Activated gamma-delta T cell (primary cell): Measurements from ENCODE around the gene ECHS1.

Experiments used
- DNase-seq: peaks from one replicate; lab custom pipeline; 2025; lab: John Stamatoyannopoulos, UW

ECHS1 gene

GRCh38 chr10:133341983-133342382, 31.2 kb downstream of the ECHS1 start:
- DNase-seq = no peak

DNA sequence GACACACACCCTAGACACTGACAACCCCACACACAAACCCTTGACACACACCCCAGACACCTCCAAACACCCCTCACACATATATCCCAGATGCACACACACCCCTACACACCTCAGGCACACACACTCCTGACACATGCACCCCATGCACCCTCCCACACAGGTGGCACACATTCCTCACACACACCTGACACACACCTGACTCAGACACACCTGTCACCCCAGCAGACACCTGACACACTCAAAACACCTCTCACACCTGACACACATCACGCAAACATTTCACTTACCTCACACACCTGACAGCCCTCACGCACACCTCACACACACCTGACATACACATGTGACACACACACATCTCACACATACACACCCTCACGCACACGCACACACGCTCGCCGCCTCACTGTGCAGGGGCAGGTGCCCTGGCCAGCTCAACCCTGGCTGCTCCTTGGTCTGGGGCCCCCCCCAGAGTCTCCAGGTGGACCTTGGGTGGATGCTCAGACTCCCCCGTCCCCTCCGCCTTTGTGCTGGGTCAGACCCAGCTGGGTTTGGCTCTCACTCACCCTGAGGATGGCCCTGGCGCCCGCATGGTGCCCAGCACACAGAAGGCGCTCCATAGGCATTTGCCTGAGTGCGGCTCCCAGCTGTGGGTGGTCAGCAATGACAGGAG, 33.3 kb downstream of the ECHS1 start:
- DNase-seq = no peak

- no peak for DNase-seq
Measured at GRCh38 chr10:133338080-133339071, 34.8 kb downstream of the ECHS1 start.

- no peak for DNase-seq
Measured at GRCh38 chr10:133337370-133337725, 35.8 kb downstream of the ECHS1 start.

DNA sequence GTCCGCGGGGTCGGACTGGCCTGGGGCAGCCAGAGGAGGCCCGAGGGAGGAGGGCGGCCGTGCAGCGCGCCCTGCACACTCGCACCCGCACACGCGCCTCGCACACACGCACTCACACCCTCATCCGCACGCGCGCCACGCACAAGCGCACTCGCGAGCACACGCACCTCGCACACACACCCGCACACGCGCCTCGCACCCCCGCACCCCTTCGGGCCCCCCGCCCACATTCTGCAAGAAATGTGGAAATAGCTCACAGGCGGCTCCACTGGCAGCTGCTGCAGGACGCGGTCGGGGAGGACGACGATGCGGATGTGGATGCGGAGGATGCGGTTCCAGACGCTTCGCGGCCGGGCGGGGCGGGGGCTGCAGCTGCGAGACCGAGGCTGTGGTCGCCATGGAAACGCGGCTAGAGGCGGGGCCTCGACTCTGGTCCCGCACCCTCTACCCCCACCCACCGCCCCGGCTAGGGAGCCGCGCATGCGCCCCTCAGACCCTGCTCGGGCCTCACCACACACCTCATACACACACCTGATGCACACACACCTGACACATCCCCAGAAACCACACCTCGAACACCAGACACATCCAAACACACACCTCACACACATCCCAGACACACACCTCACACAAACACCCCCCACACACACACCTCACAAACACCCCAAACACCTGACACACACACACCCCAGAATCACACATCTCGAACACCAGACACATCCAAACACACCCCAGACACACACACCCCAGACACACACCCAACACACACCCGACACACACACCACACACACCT, 36.4 kb downstream of the ECHS1 start, which contains the start of gene CALY:
CALY (minus strand) TSS at position 320 of the 793 bp plus-strand sequence. CDS start 7,907 bp downstream, outside the sequence.
- DNase-seq = peak; percentile 81

- no peak for DNase-seq
Measured at GRCh38 chr10:133336118-133336576, 37.0 kb downstream of the ECHS1 start.

- DNase-seq = peak; percentile 51
Measured at GRCh38 chr10:133335246-133336117, 37.7 kb downstream of the ECHS1 start.

- no peak for DNase-seq
Measured at GRCh38 chr10:133334503-133335245, 38.5 kb downstream of the ECHS1 start.

DNA sequence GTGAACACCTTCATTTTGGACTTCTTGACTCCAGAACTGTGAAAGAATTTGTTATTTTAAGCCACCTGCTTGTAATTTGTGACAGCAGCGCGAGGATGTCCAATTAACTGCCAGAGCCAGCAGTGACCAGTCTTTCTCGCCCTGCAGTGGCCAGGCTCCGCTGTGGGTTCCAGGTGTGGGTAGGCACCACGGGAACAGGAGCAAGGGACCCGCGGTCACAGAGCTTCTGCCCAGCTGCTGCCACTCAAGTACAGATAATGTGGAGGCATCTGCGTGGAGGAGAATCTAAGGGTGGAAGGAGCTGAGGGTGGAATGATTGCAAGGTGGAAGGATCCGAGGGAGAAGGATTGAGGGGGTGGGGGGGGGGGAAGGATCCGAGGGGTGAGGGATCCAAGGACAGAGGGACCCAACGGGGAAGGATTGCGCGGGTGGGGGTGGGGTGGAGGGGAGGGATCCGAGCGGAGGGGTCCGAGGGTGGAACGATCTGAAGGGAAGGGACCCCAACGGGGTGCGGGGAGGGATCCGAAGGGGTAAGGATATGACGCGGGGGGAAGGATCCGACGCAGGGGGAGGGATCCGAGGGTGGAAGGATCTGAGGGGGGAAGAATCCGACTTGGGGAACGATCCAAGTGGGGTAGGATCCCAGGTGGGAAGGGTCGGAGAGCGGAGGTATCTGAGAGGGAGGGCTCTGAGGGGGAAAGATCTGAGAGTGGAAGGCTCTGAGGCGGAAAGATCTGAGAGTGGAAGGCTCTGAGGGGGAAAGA, 40.0 kb downstream of the ECHS1 start:
- DNase-seq = no peak

GRCh38 chr10:133329491-133330202, 43.5 kb downstream of the ECHS1 start:
- DNase-seq = peak; percentile 49

DNA sequence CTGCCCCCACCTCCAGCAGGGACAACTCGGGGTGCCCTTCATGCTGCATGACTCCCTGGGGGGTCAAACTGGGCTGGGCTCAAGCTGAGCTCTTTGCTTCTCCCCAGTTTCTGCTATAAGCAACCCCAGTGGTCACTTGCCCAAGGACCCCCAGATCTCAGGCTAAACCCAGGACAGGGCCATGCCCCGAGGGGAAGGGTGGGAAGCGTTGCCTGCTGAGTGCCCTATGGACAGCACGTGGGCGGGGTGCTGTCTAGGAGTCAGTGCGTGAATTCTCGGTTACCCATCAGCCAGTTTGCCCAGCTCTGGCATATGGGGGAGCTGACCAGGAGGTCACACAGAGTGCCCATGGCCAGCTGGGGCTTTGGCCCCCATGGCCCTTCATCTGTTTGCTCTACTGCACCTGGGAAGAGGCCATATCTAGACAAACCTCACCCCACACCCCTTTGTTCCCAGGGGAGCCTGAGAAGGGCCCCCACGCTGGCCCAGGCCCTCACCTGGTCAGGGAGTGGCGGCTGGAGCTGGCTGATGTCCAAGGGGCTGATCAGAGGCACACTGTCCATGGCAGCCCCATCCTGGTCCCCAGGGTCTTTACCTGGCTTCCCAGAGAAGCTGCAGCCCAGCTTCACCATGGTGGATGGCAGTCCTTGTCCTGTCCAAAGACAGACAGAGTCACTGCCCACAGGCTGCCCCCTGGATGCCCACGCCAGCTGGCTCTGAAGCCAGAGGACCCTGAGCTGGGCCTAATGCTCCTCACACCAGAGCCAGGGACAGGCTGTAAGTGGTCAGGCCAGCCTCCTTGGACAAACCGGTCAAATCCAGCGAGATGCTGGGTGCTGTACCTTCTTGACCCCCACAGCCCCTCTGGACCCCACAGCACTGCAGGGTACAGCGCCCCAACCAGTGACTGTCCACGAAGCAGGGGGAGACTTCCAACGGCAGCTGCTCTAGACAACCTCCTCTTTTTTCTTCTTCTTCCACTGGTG, 44.5 kb downstream of the ECHS1 start:
- no peak for DNase-seq

DNA sequence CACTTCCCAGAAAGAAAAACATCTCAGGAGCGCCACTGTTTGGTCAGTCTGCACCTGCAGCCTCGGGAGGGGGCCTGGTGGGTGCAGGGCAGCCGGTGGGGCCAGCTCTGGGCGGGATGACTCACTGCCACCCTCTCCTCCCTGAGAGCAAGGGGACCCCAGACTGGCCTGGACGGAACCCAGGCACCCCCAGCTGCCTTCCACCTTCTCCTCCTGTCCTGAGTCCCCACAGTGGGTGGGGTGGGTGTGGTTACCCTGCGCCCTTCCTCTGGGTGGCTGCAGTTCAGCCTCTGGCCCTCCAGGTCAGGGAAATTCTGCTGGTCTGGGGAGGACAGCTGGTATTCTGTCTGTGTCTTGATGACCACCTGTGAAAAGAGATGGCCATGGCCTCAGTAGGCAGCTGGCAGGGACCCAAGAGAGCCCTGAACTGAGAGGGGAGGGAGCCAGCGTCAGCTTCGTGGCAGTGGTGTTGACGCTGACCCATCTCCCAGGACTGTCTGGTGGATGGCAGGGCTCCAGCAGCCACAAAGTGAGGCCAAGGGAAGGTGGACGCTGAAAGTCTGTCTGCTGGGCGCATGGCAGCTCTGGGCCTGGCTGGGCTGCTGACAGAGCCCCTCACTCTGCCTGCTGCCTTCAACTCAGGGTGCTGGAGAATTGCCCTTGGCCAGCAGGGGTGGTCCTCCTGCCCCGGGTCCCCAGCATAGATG, 45.4 kb downstream of the ECHS1 start:
- no peak for DNase-seq

GRCh38 chr10:133326745-133327650, 46.2 kb downstream of the ECHS1 start:
- no peak for DNase-seq

GRCh38 chr10:133326223-133326551, 47.0 kb downstream of the ECHS1 start:
- no peak for DNase-seq

GRCh38 chr10:133325440-133326222, 47.5 kb downstream of the ECHS1 start:
- DNase-seq = no peak
